Measurements from ENCODE around the gene TRIO.

Gene TRIO

DNA sequence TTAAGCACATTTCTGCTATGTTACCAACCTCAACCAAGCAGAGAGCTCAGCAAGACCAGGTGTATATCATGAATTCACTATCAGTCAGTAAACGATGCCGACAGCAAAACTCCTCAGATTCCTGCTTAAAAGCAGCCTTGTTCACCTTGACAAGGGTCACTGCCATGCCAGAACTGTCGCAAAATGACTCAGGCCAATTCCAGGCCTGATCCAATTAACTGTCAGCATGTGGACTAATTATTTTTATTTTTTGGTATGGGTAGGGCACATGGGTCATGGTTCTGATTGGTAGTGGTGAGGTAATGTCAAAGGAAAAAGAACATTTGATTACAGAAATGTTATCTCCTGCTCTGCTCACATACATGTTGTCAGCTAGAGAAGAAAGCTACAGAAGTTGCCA is 224.2 kb downstream of the TRIO start:
- no CpG with 5 or more reads among the region's 3 CpGs for WGBS (ENCODE audit: insufficient coverage, insufficient read length)
- no peak for DNase-seq (ENCODE audit: low read depth, low spot score)
- Histone ChIP-seq H3K4me3 (ENCODE audit: low read length) (no peak overlapping the region), H3K9me3 (ENCODE audit: control insufficient read depth, insufficient read depth, low read length) (no peaks in the 10 kb centered on the region), H3K27ac (ENCODE audit: low read length) (no peak overlapping the region), H3K36me3 (ENCODE audit: control insufficient read depth, insufficient read depth, low read length) (peaks cover 23% of the 10 kb centered on the region), H3K4me1 (ENCODE audit: control insufficient read depth, insufficient read depth, low read length) (peaks cover 2% of the 10 kb centered on the region; the same call in 1 of the 2 replicates), H3K27me3 (ENCODE audit: control insufficient read depth, insufficient read depth, low read length) (no peaks in the 10 kb centered on the region)

DNA sequence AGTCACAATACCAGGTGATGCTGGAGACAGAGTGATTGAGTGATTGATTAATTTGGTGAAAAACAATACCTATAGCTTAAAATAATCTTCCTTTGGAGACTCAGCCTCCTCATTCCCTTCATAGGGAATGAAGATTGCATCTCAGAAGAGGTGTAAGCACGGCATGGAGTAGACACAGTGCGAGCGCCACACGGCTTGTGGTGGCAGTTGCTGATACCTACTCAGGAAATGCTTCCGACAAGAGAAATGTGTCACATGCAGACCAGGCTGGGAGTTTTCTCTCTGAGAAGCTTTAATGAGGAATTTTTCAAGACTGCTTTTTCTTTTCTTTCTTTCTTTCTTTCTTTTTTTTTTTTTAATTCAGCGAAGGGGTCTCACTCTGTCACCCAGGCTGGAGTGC is 226.6 kb downstream of the TRIO start:
- Histone ChIP-seq H3K9me3 (ENCODE audit: control insufficient read depth, insufficient read depth, low read length) (no peaks in the 10 kb centered on the region), H3K27ac (ENCODE audit: low read length) (no peak overlapping the region), H3K36me3 (ENCODE audit: control insufficient read depth, insufficient read depth, low read length) (peaks cover 27% of the 10 kb centered on the region), H3K4me3 (ENCODE audit: low read length) (no peak overlapping the region), H3K4me1 (ENCODE audit: control insufficient read depth, insufficient read depth, low read length) (peaks cover 3% of the 10 kb centered on the region), H3K27me3 (ENCODE audit: control insufficient read depth, insufficient read depth, low read length) (no peaks in the 10 kb centered on the region)
- no peak for DNase-seq (ENCODE audit: low read depth, low spot score)
- WGBS (ENCODE audit: insufficient coverage, insufficient read length) = no CpG with 5 or more reads among the region's 6 CpGs

DNA sequence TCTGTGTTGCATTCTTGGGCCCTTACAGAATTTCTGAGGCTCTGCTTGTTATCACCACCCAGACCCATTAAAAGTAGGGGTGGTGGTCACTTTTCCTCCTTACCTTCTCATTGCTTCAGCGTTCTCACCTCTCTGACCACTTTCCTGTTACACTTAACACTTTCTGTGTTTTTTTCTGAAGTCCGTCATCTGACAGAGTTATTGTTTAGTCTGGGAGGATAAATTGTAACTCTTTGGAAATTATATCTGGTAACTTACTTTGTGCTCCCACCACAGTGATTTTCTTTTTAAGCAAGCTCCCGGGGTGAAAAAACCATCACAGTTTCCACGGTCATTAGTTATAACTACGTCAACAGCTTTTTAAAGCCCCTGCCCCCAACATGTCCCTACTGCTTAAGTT is 227.2 kb downstream of the TRIO start:
- no CpG with 5 or more reads among the region's 5 CpGs for WGBS (ENCODE audit: insufficient coverage, insufficient read length)
- no peak overlapping the region for H3K4me3 ChIP-seq (ENCODE audit: low read length)

DNA sequence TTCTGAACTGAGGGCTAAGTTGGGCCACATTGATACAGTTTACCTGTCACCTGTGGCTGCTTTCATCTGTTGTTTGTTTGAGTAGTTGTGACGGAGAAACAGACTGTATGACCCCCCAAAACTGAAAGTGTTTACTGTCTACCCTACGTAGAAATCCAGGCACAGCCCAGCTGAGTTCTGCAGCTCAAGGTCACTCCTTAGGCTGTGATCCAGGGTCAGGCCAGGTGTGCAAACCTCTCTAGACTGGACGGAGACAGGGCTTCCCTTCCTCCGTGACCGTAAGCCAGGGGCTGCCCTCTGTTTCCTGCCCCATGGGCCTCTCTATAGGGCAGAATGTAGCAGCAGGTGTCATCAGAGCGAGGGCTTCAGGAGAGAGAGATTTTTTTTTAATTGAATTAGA is 230.5 kb downstream of the TRIO start:
- no CpG with 5 or more reads among the region's 6 CpGs for WGBS (ENCODE audit: insufficient coverage, insufficient read length)
- peaks cover 3% of the 10 kb centered on the region for H3K4me1 ChIP-seq (ENCODE audit: control insufficient read depth, insufficient read depth, low read length)
- no peak for DNase-seq (ENCODE audit: low read depth, low spot score)
- no peaks in the 10 kb centered on the region for H3K9me3 ChIP-seq (ENCODE audit: control insufficient read depth, insufficient read depth, low read length)
- peaks cover 18% of the 10 kb centered on the region for H3K36me3 ChIP-seq (ENCODE audit: control insufficient read depth, insufficient read depth, low read length)
- H3K27ac ChIP-seq (ENCODE audit: low read length) = no peak overlapping the region
- no peaks in the 10 kb centered on the region for H3K27me3 ChIP-seq (ENCODE audit: control insufficient read depth, insufficient read depth, low read length)
- H3K4me3 ChIP-seq (ENCODE audit: low read length) = no peak overlapping the region

More for the DNA sequence above, 227.2 kb downstream of the TRIO start:
- Histone ChIP-seq H3K9me3 (ENCODE audit: control insufficient read depth, insufficient read depth, low read length) (no peaks in the 10 kb centered on the region), H3K4me1 (ENCODE audit: control insufficient read depth, insufficient read depth, low read length) (peaks cover 3% of the 10 kb centered on the region), H3K36me3 (ENCODE audit: control insufficient read depth, insufficient read depth, low read length) (peaks cover 27% of the 10 kb centered on the region), H3K27ac (ENCODE audit: low read length) (no peak overlapping the region), H3K27me3 (ENCODE audit: control insufficient read depth, insufficient read depth, low read length) (no peaks in the 10 kb centered on the region)
- no peak for DNase-seq (ENCODE audit: low read depth, low spot score)

DNA sequence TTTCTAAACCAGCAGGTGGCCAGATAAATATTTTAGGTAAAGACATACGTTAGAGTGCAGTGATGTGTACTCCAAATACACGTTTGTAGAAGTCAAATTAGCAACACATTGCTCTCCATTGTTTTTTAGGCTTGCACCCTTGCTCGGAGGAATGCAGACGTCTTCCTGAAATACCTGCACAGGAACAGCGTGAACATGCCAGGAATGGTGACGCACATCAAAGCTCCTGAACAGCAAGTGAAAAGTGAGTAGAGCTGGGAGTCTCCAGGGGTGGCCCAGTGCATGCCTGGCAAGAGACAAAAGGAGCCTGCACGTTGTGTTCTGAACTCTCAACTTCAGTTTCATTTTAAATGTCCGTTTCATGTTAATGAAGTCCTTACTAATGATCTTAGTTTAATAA is 231.0 kb downstream of the TRIO start:
- peaks cover 16% of the 10 kb centered on the region for H3K36me3 ChIP-seq (ENCODE audit: control insufficient read depth, insufficient read depth, low read length)
- no CpG with 5 or more reads among the region's 8 CpGs for WGBS (ENCODE audit: insufficient coverage, insufficient read length)
- no peak overlapping the region for H3K27ac ChIP-seq (ENCODE audit: low read length)
- H3K9me3 ChIP-seq (ENCODE audit: control insufficient read depth, insufficient read depth, low read length) = no peaks in the 10 kb centered on the region
- H3K4me3 ChIP-seq (ENCODE audit: low read length) = no peak overlapping the region
- peaks cover 3% of the 10 kb centered on the region for H3K4me1 ChIP-seq (ENCODE audit: control insufficient read depth, insufficient read depth, low read length)
- H3K27me3 ChIP-seq (ENCODE audit: control insufficient read depth, insufficient read depth, low read length) = no peaks in the 10 kb centered on the region
- no peak for DNase-seq (ENCODE audit: low read depth, low spot score)

DNA sequence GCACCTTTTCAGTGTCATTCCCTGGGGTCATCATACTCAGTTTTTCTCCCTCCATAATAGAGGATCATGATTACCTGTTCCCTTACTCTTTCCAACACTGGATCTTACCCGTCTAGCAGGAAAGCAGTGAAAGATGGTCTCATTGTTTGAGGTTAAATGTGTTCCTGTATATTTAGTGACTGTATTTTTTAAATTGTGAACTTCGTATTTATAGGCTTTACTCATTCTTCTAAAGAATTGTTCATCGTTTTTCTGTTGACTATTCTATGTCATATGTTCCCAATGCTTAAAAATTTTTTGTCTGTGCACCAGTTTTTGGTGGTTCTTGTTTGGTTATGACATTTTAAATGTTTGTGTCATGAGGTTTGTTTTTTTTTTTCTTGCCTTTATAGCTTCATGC is 233.6 kb downstream of the TRIO start:
- no CpG with 5 or more reads among the region's 3 CpGs for WGBS (ENCODE audit: insufficient coverage, insufficient read length)
- peaks cover 16% of the 10 kb centered on the region for H3K36me3 ChIP-seq (ENCODE audit: control insufficient read depth, insufficient read depth, low read length)
- no peak overlapping the region for H3K27ac ChIP-seq (ENCODE audit: low read length)
- no peaks in the 10 kb centered on the region for H3K9me3 ChIP-seq (ENCODE audit: control insufficient read depth, insufficient read depth, low read length)
- DNase-seq (ENCODE audit: low read depth, low spot score) = no peak
- no peak overlapping the region for H3K4me3 ChIP-seq (ENCODE audit: low read length)
- H3K27me3 ChIP-seq (ENCODE audit: control insufficient read depth, insufficient read depth, low read length) = no peaks in the 10 kb centered on the region
- peaks cover 5% of the 10 kb centered on the region for H3K4me1 ChIP-seq (ENCODE audit: control insufficient read depth, insufficient read depth, low read length)

DNA sequence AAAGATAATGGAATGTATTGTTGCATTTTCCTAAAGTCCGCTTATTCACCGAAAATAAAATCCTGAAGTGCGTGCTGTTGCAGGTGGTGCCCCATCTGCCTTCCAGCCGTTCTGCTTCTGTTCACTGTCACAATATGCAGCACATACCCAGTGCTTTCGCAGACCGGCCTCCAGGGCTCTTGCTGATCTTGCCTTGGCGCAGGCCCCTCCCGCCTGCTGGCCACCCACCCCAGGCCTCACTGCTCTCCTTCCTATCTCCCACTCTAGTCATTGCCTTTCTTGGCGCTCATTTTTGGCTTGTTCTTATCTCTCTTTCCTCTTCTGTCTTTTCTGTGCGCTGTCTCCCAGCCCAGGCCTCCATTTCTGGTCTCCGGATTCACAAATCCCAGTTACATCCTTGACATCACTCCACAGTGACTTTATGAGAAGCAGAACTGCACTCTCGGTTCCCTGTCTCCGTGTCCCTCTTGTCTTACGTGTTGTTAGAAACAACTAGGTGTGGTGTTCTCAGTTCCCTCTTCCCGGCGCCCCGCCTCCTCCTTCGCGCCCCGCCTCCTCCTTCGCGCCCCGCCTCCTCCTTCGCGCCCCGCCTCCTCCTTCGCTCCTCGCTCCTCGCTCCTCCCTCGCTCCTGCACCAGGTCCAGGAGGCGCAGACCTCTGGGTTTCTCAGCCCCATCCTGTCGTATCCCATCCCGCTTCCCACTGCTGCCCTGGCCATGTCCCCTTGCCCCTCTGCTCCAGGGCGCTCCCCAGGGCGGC is 236.8 kb downstream of the TRIO start:
- peaks cover 12% of the 10 kb centered on the region; the same call in 1 of the 2 replicates for H3K36me3 ChIP-seq (ENCODE audit: control insufficient read depth, insufficient read depth, low read length)
- peaks cover 1% of the 10 kb centered on the region; the same call in 1 of the 2 replicates for H3K4me1 ChIP-seq (ENCODE audit: control insufficient read depth, insufficient read depth, low read length)
- no peak overlapping the region for H3K27ac ChIP-seq (ENCODE audit: low read length)
- DNase-seq (ENCODE audit: low read depth, low spot score) = no peak
- WGBS (ENCODE audit: insufficient coverage, insufficient read length) = no CpG with 5 or more reads among the region's 35 CpGs
- no peaks in the 10 kb centered on the region for H3K27me3 ChIP-seq (ENCODE audit: control insufficient read depth, insufficient read depth, low read length)
- H3K4me3 ChIP-seq (ENCODE audit: low read length) = no peak overlapping the region
- H3K9me3 ChIP-seq (ENCODE audit: control insufficient read depth, insufficient read depth, low read length) = no peaks in the 10 kb centered on the region

DNA sequence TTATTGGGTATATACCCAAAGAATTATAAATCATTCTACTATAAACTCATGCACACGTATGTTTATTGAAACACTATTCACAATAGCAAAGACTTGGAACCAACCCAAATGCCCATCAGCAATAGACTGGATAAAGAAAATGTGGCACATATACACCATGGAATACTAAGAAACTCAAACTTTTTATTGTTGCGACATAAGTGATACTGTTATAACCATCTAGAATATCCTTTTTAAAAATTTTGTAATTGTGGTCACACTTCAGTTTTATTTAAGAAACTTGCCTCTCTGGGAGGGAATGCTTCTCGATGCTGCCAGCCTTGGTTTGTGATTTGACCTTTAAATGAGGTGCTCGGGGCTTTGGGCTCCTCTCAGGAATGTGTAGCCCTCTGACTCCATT is 237.6 kb downstream of the TRIO start:
- H3K27ac ChIP-seq (ENCODE audit: low read length) = no peak overlapping the region
- H3K27me3 ChIP-seq (ENCODE audit: control insufficient read depth, insufficient read depth, low read length) = no peaks in the 10 kb centered on the region
- H3K36me3 ChIP-seq (ENCODE audit: control insufficient read depth, insufficient read depth, low read length) = peaks cover 12% of the 10 kb centered on the region; the same call in 1 of the 2 replicates
- DNase-seq (ENCODE audit: low read depth, low spot score) = no peak
- H3K9me3 ChIP-seq (ENCODE audit: control insufficient read depth, insufficient read depth, low read length) = no peaks in the 10 kb centered on the region
- no CpG with 5 or more reads among the region's 4 CpGs for WGBS (ENCODE audit: insufficient coverage, insufficient read length)
- no peak overlapping the region for H3K4me3 ChIP-seq (ENCODE audit: low read length)
- H3K4me1 ChIP-seq (ENCODE audit: control insufficient read depth, insufficient read depth, low read length) = peaks cover 1% of the 10 kb centered on the region; the same call in 1 of the 2 replicates

DNA sequence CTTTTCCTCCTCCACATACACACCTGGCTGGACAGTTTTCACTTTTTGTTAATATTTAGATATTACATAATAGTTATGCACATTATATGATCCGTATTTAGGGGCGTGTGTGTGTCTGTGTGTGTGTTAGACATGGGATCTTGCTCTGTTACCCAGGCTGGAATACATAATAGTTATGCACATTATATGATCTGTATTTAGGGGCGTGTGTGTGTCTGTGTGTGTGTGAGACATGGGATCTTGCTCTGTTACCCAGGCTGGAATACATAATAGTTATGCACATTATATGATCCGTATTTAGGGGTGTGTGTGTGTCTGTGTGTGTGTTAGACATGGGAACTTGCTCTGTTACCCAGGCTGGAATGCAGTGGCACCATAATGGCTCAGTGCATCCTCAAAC is 239.5 kb downstream of the TRIO start:
- Histone ChIP-seq H3K4me1 (ENCODE audit: control insufficient read depth, insufficient read depth, low read length) (peaks cover 3% of the 10 kb centered on the region; the same call in 1 of the 2 replicates), H3K27me3 (ENCODE audit: control insufficient read depth, insufficient read depth, low read length) (no peaks in the 10 kb centered on the region), H3K36me3 (ENCODE audit: control insufficient read depth, insufficient read depth, low read length) (peaks cover 12% of the 10 kb centered on the region; the same call in 1 of the 2 replicates), H3K27ac (ENCODE audit: low read length) (no peak overlapping the region), H3K4me3 (ENCODE audit: low read length) (no peak overlapping the region), H3K9me3 (ENCODE audit: control insufficient read depth, insufficient read depth, low read length) (no peaks in the 10 kb centered on the region)
- no peak for DNase-seq (ENCODE audit: low read depth, low spot score)
- no CpG with 5 or more reads among the region's 4 CpGs for WGBS (ENCODE audit: insufficient coverage, insufficient read length)

DNA sequence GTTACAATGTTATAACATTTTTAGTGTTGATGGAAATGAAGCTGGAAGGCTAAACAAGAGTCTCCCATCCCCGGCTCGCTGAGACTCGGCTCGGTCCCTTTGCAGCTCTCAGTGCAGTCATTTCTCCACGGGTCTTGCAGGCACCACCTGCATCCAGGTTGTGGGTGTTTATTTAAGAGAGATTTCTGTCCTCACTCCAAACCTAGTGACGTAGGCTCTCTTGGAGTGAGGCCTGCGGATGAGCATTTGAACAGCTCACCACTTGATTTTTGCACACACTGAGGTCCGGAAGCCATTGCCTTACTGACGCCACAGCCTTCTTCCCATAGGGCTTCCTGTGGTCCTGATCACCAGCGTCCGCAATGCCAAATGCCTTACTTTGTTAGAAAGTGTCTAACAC is 240.8 kb downstream of the TRIO start:
- WGBS (ENCODE audit: insufficient coverage, insufficient read length) = no CpG with 5 or more reads among the region's 11 CpGs
- H3K36me3 ChIP-seq (ENCODE audit: control insufficient read depth, insufficient read depth, low read length) = peaks cover 7% of the 10 kb centered on the region; the same call in 1 of the 2 replicates
- H3K9me3 ChIP-seq (ENCODE audit: control insufficient read depth, insufficient read depth, low read length) = no peaks in the 10 kb centered on the region
- H3K4me1 ChIP-seq (ENCODE audit: control insufficient read depth, insufficient read depth, low read length) = peaks cover 3% of the 10 kb centered on the region; the same call in 1 of the 2 replicates
- no peak overlapping the region for H3K27ac ChIP-seq (ENCODE audit: low read length)
- no peaks in the 10 kb centered on the region for H3K27me3 ChIP-seq (ENCODE audit: control insufficient read depth, insufficient read depth, low read length)
- no peak for DNase-seq (ENCODE audit: low read depth, low spot score)
- no peak overlapping the region for H3K4me3 ChIP-seq (ENCODE audit: low read length)

DNA sequence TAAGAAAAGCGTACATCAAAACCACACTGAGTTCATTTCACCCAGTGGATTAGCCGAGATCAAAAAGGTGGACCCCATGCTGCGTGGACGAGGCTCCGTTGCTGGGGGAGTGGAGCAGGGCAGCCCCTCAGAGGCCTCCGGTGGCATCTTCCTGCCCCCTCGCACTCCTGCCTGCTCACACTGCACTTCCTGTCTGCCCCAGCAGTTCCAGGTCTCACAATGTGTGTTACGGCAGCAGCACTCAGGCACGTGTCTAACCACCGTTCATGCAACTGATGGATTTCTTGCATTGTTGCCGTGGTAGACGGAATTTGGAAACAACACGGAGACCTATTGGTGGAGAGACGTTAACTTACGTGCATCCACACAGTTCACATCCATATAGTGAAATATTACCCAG is 241.9 kb downstream of the TRIO start:
- Histone ChIP-seq H3K27me3 (ENCODE audit: control insufficient read depth, insufficient read depth, low read length) (no peaks in the 10 kb centered on the region), H3K4me3 (ENCODE audit: low read length) (no peak overlapping the region), H3K9me3 (ENCODE audit: control insufficient read depth, insufficient read depth, low read length) (no peaks in the 10 kb centered on the region), H3K4me1 (ENCODE audit: control insufficient read depth, insufficient read depth, low read length) (peaks cover 3% of the 10 kb centered on the region; the same call in 1 of the 2 replicates), H3K27ac (ENCODE audit: low read length) (no peak overlapping the region), H3K36me3 (ENCODE audit: control insufficient read depth, insufficient read depth, low read length) (peaks cover 4% of the 10 kb centered on the region; the same call in 1 of the 2 replicates)
- no CpG with 5 or more reads among the region's 15 CpGs for WGBS (ENCODE audit: insufficient coverage, insufficient read length)
- no peak for DNase-seq (ENCODE audit: low read depth, low spot score)
